Hepatocyte (in vitro differentiated cells): ENCODE measurements around the gene NR1H3.

Experiments used
- EZH2 ChIP-seq: fragments of 200-600 bp; sonication (generic); IDR thresholded peaks from 2 replicates; pipeline ENCODE4 v1.6.1; 2016; ENCODE audit warnings: antibody characterized with exemption, mild to moderate bottlenecking, borderline replicate concordance
- TF ChIP-seq, protein P1 (sequence below): fragments of 200-600 bp; sonication (generic); IDR thresholded peaks from 2 replicates; pipeline ENCODE4 v1.5.1; 2016; ENCODE audit warnings: antibody characterized with exemption, mild to moderate bottlenecking; ENCODE audit not compliant: poor library complexity

DNA sequence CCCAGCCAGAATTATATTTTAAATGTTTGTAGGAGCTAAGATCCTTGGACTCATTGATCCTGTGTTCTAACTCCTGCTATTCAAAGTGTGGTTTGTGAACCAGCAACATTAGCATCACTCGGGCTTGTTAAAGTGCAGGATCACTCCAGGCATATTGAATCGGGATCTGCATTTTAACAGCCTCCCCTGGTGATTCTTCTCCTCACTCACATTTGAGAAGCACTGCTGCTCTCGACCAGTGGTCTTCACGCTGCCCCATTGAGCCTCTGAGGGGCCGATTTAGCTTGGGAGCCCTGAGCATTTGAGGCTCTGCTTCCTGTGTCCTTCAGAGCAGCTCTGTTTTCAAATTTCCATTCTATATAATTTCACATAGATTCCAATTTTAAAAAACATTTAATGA lies 23.1 kb downstream of the NR1H3 start:
- TF ChIP-seq, protein P1, sequence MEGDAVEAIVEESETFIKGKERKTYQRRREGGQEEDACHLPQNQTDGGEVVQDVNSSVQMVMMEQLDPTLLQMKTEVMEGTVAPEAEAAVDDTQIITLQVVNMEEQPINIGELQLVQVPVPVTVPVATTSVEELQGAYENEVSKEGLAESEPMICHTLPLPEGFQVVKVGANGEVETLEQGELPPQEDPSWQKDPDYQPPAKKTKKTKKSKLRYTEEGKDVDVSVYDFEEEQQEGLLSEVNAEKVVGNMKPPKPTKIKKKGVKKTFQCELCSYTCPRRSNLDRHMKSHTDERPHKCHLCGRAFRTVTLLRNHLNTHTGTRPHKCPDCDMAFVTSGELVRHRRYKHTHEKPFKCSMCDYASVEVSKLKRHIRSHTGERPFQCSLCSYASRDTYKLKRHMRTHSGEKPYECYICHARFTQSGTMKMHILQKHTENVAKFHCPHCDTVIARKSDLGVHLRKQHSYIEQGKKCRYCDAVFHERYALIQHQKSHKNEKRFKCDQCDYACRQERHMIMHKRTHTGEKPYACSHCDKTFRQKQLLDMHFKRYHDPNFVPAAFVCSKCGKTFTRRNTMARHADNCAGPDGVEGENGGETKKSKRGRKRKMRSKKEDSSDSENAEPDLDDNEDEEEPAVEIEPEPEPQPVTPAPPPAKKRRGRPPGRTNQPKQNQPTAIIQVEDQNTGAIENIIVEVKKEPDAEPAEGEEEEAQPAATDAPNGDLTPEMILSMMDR: no peak
- no peak for TF ChIP-seq EZH2
